ENCODE measurements around the gene CC2D1A.

DNA sequence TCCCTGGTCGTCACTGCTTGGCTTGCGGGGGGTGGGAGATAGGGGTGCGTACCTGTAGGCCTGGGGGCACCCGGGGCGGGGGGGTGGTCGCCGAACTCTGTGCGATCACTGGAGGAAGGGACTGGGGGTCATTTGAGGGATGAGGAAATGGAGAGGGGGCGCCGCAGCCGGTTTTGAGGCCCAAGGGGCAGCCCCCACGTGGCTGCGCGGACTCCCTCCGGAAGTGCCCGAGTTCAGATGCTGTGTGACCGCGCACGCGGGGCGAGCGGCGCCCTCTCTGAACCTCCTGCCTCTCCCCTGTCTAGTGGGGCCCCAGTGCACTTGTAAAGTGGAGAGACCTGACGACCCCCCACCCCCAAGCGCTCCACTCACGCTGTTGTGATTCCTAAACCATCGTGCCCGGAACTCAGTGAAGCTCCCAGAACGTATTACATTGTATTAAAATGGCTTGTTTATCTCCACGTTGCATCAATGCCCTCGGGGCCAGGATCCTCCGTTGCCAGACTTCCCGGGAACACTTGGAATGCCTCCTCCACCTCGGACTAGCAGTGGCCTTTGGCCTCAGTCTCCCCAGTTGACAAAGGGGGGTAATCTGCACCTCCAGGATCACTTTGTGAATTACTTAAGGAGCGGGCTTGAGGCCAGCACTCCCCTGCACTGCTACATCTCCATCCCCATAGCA, 32.0 kb upstream of the CC2D1A start:
- TF ChIP-seq POLR2AphosphoS5 (IDR thresholded peaks at IDR 0.05) (no peak), EP300 (IDR thresholded peaks at IDR 0.05; ENCODE audit: low read depth) (no peak), POLR2A (IDR thresholded peaks at IDR 0.05) (no peak)
- TF ChIP-seq, protein P1, sequence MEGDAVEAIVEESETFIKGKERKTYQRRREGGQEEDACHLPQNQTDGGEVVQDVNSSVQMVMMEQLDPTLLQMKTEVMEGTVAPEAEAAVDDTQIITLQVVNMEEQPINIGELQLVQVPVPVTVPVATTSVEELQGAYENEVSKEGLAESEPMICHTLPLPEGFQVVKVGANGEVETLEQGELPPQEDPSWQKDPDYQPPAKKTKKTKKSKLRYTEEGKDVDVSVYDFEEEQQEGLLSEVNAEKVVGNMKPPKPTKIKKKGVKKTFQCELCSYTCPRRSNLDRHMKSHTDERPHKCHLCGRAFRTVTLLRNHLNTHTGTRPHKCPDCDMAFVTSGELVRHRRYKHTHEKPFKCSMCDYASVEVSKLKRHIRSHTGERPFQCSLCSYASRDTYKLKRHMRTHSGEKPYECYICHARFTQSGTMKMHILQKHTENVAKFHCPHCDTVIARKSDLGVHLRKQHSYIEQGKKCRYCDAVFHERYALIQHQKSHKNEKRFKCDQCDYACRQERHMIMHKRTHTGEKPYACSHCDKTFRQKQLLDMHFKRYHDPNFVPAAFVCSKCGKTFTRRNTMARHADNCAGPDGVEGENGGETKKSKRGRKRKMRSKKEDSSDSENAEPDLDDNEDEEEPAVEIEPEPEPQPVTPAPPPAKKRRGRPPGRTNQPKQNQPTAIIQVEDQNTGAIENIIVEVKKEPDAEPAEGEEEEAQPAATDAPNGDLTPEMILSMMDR (IDR thresholded peaks at IDR 0.05) = no peak
